GM12864 (cell line): ENCODE results near the gene ZDHHC11.

Experiments used
- DNase-seq: peaks from one replicate; pipeline ENCODE4 v3.0.0-alpha.2; 2011; ENCODE audit warnings: low read depth
- H3K4me3 ChIP-seq: 2 replicates; pipeline ENCODE4 v1.5.1; 2011; ENCODE audit warnings: mild to moderate bottlenecking, low read depth, low read length, control low read depth
- TF ChIP-seq, protein P1 (sequence below): IDR thresholded peaks from 2 replicates; pipeline ENCODE4 v1.5.1; 2011; ENCODE audit warnings: low read depth, mild to moderate bottlenecking, moderate library complexity, low read length, control low read depth, inconsistent platforms; ENCODE audit errors: missing control alignments

The ZDHHC11 gene, protein sequence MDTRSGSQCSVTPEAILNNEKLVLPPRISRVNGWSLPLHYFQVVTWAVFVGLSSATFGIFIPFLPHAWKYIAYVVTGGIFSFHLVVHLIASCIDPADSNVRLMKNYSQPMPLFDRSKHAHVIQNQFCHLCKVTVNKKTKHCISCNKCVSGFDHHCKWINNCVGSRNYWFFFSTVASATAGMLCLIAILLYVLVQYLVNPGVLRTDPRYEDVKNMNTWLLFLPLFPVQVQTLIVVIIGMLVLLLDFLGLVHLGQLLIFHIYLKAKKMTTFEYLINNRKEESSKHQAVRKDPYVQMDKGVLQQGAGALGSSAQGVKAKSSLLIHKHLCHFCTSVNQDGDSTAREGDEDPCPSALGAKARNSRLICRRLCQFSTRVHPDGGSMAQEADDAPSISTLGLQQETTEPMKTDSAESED

DNA sequence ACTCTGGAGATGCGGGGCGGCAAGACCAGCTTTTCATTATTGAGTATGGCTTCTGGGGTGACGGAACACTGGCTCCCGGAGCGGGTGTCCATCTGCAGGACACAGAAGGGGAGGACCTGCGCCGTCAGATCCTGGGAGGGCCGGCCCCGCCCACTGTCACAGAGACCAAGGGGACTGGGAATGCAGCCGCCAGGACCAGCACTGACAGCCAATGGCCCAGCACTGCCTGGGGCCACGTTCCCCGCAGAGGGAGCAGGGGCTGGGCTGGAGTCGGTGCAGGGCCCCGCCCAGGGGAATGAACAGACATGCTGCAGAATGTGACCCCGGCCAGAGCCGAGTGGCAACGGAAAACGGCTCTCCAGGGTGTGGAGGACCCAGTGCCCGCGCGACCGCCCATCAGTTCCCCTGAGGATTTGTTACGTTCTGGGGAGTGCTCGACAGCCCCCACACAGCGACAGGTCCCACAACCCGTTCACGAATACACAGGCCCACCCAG, at the start of gene ZDHHC11:
Gene ZDHHC11 (minus strand): TSS at position 476 of the 496 bp plus-strand sequence. CDS start 384 bp downstream, at position 92.
- no peak for DNase-seq
- TF ChIP-seq, protein P1, sequence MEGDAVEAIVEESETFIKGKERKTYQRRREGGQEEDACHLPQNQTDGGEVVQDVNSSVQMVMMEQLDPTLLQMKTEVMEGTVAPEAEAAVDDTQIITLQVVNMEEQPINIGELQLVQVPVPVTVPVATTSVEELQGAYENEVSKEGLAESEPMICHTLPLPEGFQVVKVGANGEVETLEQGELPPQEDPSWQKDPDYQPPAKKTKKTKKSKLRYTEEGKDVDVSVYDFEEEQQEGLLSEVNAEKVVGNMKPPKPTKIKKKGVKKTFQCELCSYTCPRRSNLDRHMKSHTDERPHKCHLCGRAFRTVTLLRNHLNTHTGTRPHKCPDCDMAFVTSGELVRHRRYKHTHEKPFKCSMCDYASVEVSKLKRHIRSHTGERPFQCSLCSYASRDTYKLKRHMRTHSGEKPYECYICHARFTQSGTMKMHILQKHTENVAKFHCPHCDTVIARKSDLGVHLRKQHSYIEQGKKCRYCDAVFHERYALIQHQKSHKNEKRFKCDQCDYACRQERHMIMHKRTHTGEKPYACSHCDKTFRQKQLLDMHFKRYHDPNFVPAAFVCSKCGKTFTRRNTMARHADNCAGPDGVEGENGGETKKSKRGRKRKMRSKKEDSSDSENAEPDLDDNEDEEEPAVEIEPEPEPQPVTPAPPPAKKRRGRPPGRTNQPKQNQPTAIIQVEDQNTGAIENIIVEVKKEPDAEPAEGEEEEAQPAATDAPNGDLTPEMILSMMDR: no peak
- no peak within 1 kb of the TSS for H3K4me3 ChIP-seq

DNA sequence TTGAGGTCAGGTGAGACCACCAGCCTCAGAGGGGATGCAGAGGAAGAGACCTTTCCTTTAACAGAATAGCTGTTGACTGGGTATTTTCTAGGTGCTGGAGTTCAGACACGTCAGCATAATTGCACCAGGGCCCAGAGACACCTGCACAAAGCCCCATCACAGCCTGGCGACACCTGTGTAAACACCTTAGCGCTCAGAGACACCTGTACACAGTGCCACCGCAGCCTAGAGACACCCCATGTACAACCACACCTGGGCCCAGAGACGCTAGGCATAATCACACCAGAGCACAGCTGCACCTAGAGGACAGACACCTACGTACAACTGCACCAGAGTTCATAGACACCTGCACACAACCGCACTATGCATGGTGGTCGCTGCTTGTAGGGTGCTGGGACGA, 42.9 kb upstream of the ZDHHC11 start:
- peak overlapping the region; percentile 97 for H3K4me3 ChIP-seq
- DNase-seq: no peak
- TF ChIP-seq, protein P1: no peak

DNA sequence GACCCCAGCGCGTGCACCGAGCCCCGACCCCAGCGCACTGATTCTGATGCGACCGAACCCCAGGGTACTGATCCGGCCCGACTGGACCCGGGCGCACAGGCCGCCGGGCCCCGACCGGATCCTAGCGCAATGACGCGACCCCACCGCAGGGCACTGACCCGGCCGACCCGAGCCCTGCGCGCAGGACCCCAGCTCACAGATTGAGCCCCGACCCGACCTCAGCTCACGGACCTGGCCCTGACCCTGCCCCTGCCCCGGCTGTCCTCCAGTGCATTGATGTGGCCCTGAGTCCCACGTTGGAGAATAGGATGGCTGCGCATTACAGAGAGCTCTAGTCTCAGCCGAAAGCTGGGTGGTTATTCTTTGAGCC, 42.3 kb upstream of the ZDHHC11 start:
- DNase-seq: no peak
- TF ChIP-seq, protein P1: no peak
- H3K4me3 ChIP-seq: peak overlapping the region; percentile 97

DNA sequence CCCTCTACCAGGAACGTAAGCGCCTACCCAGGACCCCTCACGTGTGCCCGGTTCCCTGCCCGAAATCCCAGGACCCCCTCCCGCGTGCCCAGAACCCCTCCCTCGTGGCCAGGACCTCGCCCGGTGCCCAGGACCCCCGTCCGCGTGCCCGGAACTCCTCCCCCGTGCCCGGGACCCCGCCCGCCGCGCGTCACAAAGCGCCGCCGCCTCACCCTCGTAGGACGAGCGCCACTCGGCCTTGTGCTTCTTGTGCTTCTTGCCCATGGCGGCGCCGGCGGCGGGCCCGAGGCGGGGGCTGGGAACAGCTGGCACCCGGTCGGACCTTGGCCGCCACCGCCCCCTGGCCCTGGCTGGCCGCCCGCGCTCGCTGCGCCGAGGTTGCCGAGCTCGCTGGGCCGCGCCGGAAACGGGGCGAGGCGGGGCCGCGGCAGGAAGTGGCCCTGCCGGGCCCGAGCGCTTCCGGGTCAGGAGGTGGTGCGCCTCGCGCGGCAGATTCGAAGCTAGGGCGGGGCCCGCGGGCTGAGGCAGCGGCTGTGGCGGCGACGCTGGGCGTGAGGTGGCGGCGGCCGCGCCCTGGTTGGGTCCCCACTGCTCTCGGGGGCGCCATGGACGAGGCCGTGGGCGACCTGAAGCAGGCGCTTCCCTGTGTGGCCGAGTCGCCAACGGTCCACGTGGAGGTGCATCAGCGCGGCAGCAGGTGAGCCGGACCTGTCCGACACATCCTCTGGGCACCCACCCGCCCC, 41.8 kb upstream of the ZDHHC11 start, which contains the start of the genes BRD9 and TRIP13:
Gene BRD9 (minus strand): TSS at position 408 of the 743 bp plus-strand sequence. CDS start 144 bp downstream, at position 264.
Gene TRIP13 (plus strand): TSS at position 491 of the 743 bp plus-strand sequence. CDS start 115 bp downstream, at position 606.
- no peak for DNase-seq
- TF ChIP-seq, protein P1: no peak
- H3K4me3 ChIP-seq: peak within 1 kb of the TSS; percentile 97

DNA sequence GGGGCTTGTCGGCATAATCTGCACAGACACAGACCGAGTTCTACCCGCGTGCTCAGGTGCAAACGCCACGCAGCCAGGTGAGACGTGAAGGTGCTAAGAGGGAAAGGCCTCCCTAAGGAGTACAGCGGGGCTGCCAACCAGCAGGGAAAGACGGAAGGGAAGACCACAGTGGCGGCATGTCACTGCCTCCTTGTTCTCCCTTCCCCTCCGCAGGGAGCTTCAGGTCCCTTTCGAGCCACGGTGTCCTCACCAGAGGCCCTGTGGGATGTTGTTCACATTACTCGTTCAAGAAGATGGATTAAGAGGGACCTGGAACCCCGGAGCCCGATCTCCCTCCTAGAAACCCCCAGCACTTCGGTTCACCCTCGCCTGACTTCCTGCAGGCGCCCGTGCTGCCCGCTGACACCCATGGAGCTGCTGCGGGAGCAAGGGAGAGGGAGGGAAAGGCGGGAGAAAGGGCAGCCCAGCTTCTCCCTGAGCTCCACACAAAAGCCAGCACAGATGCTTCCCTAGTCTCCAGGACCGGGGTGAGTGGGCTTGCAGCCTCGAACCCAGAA, 41.1 kb upstream of the ZDHHC11 start:
- H3K4me3 ChIP-seq: peak overlapping the region; percentile 97
- DNase-seq: no peak
- TF ChIP-seq, protein P1: no peak

DNA sequence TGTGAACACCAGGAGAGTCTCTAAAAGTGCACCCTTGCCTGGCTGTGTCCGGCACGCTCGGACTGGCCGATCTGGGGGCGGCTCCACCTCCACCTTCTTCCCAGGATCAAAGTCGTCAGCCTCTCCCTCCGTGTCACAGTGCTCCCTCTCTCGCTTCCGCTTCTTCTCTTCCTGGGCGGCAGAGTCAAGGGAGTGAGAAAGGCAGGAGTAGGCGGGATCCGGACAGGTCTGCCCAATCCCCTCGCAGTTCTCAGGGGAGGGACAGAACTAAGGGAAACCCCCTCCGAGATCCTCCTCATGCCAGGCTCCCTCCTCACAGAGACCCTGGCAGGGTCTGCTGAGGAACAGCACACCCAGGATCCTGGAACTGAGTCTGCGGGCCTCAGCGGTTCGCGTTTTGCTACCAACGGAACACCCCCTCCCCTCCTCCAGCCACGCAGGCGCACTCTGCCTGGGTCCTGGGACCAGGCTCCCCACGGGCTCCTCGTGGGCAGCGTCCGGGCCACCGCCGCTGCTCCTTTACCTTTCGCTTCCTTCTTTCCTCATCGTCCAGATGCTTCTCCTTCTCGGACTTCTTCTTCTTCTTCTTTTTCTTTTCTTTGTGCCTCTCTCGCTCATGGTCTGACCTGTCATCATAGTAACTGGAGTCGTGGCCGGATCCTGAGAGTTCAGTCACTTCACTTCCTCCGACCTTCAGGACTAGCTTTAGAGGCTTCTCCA, 40.5 kb upstream of the ZDHHC11 start:
- peak overlapping the region; percentile 97 for H3K4me3 ChIP-seq
- DNase-seq: no peak
- TF ChIP-seq, protein P1: no peak
